ENCODE data around the gene COL6A6.

COL6A6 gene

DNA sequence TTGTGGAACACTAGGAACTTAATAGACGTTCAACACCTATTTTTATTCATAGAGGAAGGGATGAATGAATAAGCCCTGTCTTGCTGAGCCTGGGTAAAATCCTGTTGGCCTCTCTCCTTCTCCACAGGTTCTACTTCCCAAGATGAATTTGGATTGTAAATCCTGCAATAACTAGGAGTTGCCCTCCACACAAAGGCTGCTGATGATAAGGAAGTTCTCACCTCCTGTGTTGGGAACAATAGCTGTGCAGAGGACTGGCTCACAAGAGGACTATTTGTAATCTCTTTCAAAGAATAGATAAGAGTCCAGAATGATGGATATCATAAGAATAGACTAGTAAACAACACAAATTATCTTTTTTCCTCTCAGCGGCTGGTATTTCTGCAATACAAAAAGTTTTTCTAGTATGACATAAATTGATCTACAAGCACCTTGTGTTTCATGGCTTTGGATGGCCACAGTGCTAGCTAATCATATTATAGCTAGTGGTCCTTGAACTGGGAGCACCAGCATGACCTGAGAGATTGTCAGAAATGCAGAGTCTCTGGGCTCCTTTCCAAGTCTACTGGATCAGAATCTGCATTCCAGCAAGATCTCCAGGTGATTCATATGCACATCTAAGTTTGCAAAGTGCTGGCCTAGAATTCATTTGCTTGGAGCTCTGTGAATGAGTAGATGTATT, 28.1 kb upstream of the COL6A6 start:
- no peaks in the 10 kb centered on the region for H3K9me3 ChIP-seq (ENCODE audit: insufficient read depth, low read depth, low read length)
- no peaks in the 10 kb centered on the region for H3K79me2 ChIP-seq (ENCODE audit: insufficient read depth, low read length)
- no peaks in the 10 kb centered on the region for H3K36me3 ChIP-seq (ENCODE audit: insufficient read depth, low read length)
- no peak overlapping the region for H3K4me2 ChIP-seq (ENCODE audit: low read depth, low read length, poor library complexity, severe bottlenecking)
- no peaks in the 10 kb centered on the region for H3K27me3 ChIP-seq (ENCODE audit: insufficient read depth, low read length, poor library complexity, severe bottlenecking)
- H3K9ac ChIP-seq (ENCODE audit: low read depth, low read length, poor library complexity, severe bottlenecking) = no peak overlapping the region
- H4K20me1 ChIP-seq (ENCODE audit: insufficient read depth, low read length, poor library complexity, severe bottlenecking) = no peaks in the 10 kb centered on the region
- H3K4me1 ChIP-seq (ENCODE audit: insufficient read depth, low read length, poor library complexity, severe bottlenecking) = no peaks in the 10 kb centered on the region
- H3K4me3 ChIP-seq (ENCODE audit: low read length, poor library complexity, severe bottlenecking) = no peak overlapping the region
- H3K9me2 ChIP-seq (replicated peaks; ENCODE audit: low read depth, low read length) = 0 out of 2 replicates have a peak, but pooled peaks cover 5% of the 10 kb centered on the region
- TF ChIP-seq, protein P1, sequence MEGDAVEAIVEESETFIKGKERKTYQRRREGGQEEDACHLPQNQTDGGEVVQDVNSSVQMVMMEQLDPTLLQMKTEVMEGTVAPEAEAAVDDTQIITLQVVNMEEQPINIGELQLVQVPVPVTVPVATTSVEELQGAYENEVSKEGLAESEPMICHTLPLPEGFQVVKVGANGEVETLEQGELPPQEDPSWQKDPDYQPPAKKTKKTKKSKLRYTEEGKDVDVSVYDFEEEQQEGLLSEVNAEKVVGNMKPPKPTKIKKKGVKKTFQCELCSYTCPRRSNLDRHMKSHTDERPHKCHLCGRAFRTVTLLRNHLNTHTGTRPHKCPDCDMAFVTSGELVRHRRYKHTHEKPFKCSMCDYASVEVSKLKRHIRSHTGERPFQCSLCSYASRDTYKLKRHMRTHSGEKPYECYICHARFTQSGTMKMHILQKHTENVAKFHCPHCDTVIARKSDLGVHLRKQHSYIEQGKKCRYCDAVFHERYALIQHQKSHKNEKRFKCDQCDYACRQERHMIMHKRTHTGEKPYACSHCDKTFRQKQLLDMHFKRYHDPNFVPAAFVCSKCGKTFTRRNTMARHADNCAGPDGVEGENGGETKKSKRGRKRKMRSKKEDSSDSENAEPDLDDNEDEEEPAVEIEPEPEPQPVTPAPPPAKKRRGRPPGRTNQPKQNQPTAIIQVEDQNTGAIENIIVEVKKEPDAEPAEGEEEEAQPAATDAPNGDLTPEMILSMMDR (conservative IDR thresholded peaks at IDR 0.05; ENCODE audit: low read length) = no peak
- TF ChIP-seq EZH2phosphoT487 (IDR thresholded peaks at IDR 0.05; ENCODE audit: borderline replicate concordance) = no peak
- no peaks in the 10 kb centered on the region for H3F3A ChIP-seq (ENCODE audit: low read depth)
- no peak overlapping the region for H2AFZ ChIP-seq (ENCODE audit: low read length)

DNA sequence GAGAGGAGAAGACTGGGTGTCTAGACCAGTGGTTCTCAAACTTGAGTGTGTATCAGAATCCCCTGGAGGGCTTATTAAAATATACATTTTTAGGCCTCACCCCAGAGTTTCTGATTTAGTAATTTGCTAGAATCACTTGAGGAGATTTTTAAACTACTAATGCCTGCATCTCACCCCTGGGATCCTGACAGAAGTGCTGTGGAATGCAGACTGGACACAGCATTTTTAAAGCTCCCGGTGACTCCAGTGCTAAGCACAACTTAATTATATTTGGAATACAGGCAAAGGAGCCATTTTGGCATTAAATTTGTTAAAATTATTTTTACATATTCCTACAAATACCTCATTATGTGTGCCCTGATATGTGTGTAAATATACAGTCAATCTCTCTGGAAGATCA, 26.7 kb upstream of the COL6A6 start:
- no peak for TF ChIP-seq EZH2phosphoT487 (IDR thresholded peaks at IDR 0.05; ENCODE audit: borderline replicate concordance)
- TF ChIP-seq, protein P1 (conservative IDR thresholded peaks at IDR 0.05; ENCODE audit: low read length) = no peak
- Histone ChIP-seq H3K4me1 (ENCODE audit: insufficient read depth, low read length, poor library complexity, severe bottlenecking) (no peaks in the 10 kb centered on the region), H3K9me3 (ENCODE audit: insufficient read depth, low read depth, low read length) (no peaks in the 10 kb centered on the region)

DNA sequence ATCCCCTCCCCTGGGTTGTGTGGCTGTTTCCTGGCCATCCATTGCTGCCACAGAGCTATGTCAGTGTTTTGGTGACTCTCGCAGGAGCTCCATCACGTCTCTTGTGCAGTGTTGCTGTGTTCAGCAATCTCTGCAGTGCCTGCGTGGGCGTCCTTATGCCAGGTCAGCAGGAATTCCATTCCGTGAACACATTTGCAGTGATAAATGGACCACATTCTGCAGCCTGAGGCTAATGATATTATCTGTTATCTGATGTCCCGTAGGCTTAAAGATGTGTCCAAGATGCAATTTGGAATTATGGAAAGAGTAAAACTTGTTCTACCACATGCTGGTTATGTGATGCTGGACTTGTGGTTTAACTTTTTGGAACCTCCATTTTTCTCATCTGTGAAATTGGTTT, 25.5 kb upstream of the COL6A6 start:
- no peaks in the 10 kb centered on the region for H3K27me3 ChIP-seq (ENCODE audit: insufficient read depth, low read length, poor library complexity, severe bottlenecking)
- H3K9me3 ChIP-seq (ENCODE audit: insufficient read depth, low read depth, low read length) = no peaks in the 10 kb centered on the region
- no peaks in the 10 kb centered on the region for H3K36me3 ChIP-seq (ENCODE audit: insufficient read depth, low read length)
- H2AFZ ChIP-seq (ENCODE audit: low read length) = no peak overlapping the region
- no peaks in the 10 kb centered on the region for H3F3A ChIP-seq (ENCODE audit: low read depth)
- H3K4me3 ChIP-seq (ENCODE audit: low read length, poor library complexity, severe bottlenecking) = no peak overlapping the region
- no peak overlapping the region for H3K4me2 ChIP-seq (ENCODE audit: low read depth, low read length, poor library complexity, severe bottlenecking)
- TF ChIP-seq, protein P1 (conservative IDR thresholded peaks at IDR 0.05; ENCODE audit: low read length) = no peak
- no peak for TF ChIP-seq EZH2phosphoT487 (IDR thresholded peaks at IDR 0.05; ENCODE audit: borderline replicate concordance)
- H3K79me2 ChIP-seq (ENCODE audit: insufficient read depth, low read length) = no peaks in the 10 kb centered on the region
- H3K4me1 ChIP-seq (ENCODE audit: insufficient read depth, low read length, poor library complexity, severe bottlenecking) = no peaks in the 10 kb centered on the region
- 0 out of 2 replicates have a peak, but pooled peaks cover 5% of the 10 kb centered on the region for H3K9me2 ChIP-seq (replicated peaks; ENCODE audit: low read depth, low read length)
- H3K9ac ChIP-seq (ENCODE audit: low read depth, low read length, poor library complexity, severe bottlenecking) = no peak overlapping the region
- H4K20me1 ChIP-seq (ENCODE audit: insufficient read depth, low read length, poor library complexity, severe bottlenecking) = no peaks in the 10 kb centered on the region

More for the DNA sequence above, 26.7 kb upstream of the COL6A6 start:
- Histone ChIP-seq H2AFZ (ENCODE audit: low read length) (no peak overlapping the region), H3K79me2 (ENCODE audit: insufficient read depth, low read length) (no peaks in the 10 kb centered on the region), H3F3A (ENCODE audit: low read depth) (no peaks in the 10 kb centered on the region), H3K36me3 (ENCODE audit: insufficient read depth, low read length) (no peaks in the 10 kb centered on the region), H3K9me2 (replicated peaks; ENCODE audit: low read depth, low read length) (0 out of 2 replicates have a peak, but pooled peaks cover 5% of the 10 kb centered on the region), H4K20me1 (ENCODE audit: insufficient read depth, low read length, poor library complexity, severe bottlenecking) (no peaks in the 10 kb centered on the region), H3K4me3 (ENCODE audit: low read length, poor library complexity, severe bottlenecking) (no peak overlapping the region), H3K4me2 (ENCODE audit: low read depth, low read length, poor library complexity, severe bottlenecking) (no peak overlapping the region), H3K27me3 (ENCODE audit: insufficient read depth, low read length, poor library complexity, severe bottlenecking) (no peaks in the 10 kb centered on the region), H3K9ac (ENCODE audit: low read depth, low read length, poor library complexity, severe bottlenecking) (no peak overlapping the region)
